Parietal lobe (tissue), 1 donor: ENCODE measurements around the gene THBS2. TPM values are rescaled to one million over a fixed set of nuclear protein-coding genes. Genes with fewer than 3 reads are reported as not detected.

Experiments used
- total RNA-seq: library from RNA; depleted of rRNA; stranded (reverse); fragments of >200 nt; gene quantifications from one replicate; pipeline ENCODE4 v1.2.3, GENCODE V29; 2014

The THBS2 gene
- total RNA-seq: 8.5 TPM

GRCh38 chr6:169253337-169254238, at the start of gene THBS2:
THBS2 (minus strand) TSS chr6:169253846; CDS start chr6:169250784, 3,062 bp downstream.

